NCI-H2081 treated with DMSO at 0.1 percent for 48 hours (cell line): ENCODE data around the gene MAP6D1.
A peak's percentile ranks its signal among the peaks of the same experiment; 100 is the strongest.
"Not testable (repeated sequence)": the region's sequence is repeated elsewhere in the genome, so short reads cannot be mapped to it uniquely, and the experiment has no call there.

Experiments
- DNase-seq: peaks from one replicate; lab custom pipeline; 2025; lab: John Stamatoyannopoulos, UW

Gene MAP6D1

DNA sequence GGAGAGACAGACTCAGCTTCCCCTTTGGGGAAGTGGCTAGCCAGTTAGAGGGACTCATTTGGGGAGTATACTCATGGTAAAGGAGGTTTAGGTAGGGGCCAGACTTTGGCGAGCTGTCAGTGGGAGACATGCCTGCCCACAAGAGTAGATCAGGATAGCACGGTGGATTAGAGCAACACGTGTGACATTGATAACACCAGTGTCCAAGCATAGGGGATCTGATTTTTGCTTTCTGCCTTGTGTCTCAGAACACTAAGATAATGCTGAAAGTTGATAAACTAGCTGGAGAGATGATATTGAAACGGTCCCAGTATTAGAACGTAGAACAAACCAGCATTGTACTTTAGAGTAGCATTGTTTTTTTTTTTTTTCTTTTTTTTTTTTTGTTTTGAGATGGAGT lies 25.9 kb downstream of the MAP6D1 start:
- DNase-seq, result no peak

DNA sequence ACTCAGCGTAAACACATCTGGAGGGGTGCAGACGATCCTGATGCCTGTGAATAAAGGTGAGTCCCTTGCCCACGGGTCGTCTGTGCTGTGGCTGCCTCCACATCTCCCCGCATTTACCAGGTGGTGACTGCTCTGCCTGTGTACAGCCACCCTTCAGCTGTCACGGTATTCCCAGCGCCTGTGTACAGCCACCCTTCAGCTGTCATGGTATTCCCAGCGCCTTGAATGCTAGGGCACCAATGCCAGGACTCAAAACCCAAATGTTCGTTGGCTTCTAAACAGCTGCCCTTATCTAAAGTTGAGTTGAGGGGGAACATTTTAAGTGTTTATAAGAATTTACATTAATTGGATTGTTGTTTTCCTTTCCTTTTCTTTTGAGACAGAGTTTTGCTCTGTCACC lies 27.4 kb downstream of the MAP6D1 start:
- DNase-seq, result no peak

- DNase-seq, result no peak
Observed at GRCh38 chr3:183796372-183796771, 29.0 kb downstream of the MAP6D1 start.

DNA sequence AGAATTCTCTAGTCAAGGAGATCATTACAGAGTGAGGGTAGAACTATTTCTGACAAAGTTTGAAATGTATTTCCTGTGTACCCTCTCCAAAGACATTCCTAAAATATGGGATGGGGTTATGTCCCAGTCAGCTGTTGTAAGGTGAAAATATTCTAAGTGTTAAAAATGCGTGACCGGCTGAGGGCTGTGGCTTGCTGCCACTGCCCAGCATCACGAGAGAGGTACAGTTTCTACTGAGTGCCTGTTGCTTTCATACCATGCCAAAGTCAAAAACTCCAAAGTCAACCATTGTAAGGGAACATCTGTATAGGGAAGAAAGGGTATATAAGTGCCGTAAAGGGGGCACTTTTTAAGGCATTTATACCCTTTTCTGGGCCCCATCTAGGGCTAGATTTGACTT lies 30.9 kb downstream of the MAP6D1 start:
- no peak for DNase-seq

- DNase-seq, result no peak
Observed at GRCh38 chr3:183792976-183793375, 32.4 kb downstream of the MAP6D1 start.

DNA sequence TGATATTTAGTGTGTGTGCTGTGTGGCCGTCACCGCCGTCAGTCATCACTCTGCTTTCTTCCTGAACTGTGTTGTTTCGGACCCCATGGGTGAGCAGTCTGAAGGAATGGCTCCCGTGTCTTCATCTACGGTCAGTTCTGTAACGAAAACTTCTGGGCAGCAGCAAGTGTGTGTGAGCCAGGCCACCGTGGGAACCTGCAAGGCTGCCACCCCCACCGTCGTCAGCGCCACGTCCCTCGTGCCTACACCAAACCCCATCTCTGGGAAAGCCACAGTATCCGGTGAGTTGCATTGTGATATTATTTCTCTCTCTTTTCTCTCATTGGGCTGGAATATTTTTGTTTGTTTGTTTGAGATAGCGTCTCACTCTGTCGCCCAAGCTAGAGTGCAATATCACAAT lies 34.7 kb downstream of the MAP6D1 start:
- no peak for DNase-seq

DNA sequence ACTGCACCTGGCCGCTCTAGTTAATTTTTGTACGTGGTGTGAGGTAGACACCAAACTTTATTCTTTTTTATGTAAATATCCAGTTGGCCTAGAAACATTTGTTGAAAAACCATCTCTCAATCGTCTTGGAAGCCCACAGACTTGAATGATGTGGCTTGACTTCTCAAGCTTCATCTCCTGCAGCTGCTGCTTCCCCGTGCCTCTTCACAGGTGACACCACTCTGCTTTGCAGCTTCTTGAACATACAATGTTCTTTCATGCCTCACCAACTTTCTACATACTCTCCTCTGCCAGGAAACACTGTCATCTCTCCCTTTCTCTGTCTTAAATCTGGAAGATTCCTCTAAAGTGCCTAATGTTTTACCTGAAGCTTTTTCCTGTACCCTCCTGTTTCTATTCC lies 35.6 kb downstream of the MAP6D1 start:
- no peak for DNase-seq

- not testable (repeated sequence) for DNase-seq
Observed at GRCh38 chr3:183784503-183784902, 40.9 kb downstream of the MAP6D1 start.

GRCh38 chr3:183782576-183783276 lies 42.7 kb downstream of the MAP6D1 start:
- DNase-seq, result no peak

GRCh38 chr3:183781246-183781645 lies 44.1 kb downstream of the MAP6D1 start:
- DNase-seq, result no peak

DNA sequence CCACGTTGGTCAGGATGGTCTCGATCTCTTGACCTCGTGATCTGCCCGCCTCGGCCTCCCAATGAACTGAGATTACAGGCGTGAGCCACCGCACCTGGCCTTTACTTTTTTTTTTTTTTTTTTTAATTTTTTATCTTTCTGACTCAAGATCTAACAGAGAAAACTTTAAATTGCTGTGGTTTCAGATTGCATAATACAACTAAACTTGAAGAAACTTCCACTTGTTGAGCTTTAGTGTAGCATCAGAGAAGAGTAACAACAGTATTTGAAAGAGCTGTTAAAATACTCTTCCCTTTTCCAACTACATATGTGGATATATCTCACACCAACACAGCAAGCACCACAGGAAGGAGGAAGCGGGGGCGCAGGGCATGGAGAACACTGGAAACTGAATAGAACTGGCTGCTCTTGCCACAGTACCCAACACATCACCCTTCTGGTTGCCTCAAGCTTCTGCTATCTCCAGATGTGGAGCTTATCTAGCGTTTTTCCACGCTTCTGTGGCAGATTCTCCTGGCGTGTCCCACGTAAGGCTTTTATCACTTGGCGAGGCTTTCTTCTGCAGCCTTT lies 45.4 kb downstream of the MAP6D1 start:
- no peak for DNase-seq

GRCh38 chr3:183777016-183777618 lies 48.3 kb downstream of the MAP6D1 start:
- no peak for DNase-seq

DNA sequence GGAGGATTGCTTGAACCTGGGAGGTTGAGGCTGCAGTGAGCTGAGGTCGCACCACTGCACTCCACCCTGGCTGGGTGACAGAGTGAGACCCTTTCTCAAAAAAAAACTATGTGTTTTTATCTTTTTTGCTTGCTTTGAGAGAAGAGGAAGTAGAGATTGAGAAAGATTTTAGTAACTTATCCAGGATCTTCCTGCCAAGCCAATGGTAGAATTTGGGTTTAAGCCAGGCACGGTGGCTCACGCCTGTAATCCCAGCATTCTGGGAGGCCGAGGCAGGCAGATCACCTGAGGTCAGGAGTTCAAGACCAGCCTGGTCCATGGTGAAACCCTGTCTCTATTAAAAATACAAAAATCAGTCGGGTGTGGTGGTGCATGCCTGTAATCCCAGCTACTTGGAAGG lies 48.9 kb downstream of the MAP6D1 start:
- DNase-seq, result not testable (repeated sequence)

DNA sequence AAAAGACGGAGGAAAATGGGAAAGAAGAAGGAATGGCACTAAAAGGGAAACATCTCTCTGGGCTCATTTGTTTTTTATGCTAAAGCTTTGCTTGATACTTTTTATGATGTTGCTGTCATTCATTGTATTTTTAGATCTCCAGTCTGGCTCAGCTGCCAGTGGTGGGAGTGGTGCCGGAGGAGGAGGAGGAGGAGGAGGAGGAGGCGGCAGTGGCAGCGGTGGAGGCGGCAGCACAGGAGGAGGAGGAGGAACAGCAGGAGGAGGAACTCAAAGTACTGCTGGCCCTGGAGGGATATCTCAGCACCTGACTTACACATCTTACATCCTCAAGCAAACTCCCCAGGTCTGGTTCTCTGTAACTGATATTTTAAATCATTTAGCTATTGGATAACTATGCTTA lies 49.6 kb downstream of the MAP6D1 start:
- DNase-seq, result no peak

DNA sequence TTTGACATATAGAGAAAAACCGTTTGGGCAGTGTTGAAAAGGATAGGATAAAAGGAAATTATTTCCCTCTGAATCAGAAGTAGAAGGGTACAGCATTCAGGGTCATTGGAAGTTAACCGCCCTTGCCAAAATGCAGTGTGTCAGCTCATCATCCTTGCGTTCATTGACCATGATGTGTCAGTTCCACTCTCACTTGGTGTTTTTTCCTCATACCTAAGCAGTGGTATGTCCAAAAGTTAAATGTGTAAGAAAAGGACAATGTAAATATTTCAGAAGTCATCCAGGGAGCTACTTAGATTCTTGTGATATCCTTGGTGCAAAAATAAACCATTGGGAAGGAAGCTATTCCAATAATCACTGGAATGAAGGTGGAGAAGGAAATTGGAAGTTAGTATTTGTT lies 50.7 kb downstream of the MAP6D1 start:
- DNase-seq, result no peak

GRCh38 chr3:183769453-183769852 lies 55.9 kb downstream of the MAP6D1 start:
- no peak for DNase-seq

DNA sequence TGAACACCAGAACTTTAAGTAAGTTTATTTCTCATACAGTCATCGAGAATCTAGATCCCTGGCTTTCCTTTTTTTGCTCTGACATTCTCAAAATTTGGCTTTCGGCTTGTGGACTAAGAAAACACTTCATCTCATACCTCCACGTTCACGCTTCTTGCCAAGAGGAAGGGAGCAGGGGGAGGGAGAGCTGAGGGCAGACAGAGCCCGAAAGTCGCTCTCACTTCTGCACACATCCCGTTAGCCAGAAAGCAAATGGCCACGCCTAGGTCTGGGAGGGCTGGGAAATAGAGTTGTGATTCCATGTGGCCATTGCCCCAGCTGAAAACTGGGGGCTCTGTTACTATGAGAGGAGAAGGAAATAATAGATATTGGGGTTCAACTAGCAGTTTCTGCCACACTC lies 57.3 kb downstream of the MAP6D1 start:
- DNase-seq, result no peak

DNA sequence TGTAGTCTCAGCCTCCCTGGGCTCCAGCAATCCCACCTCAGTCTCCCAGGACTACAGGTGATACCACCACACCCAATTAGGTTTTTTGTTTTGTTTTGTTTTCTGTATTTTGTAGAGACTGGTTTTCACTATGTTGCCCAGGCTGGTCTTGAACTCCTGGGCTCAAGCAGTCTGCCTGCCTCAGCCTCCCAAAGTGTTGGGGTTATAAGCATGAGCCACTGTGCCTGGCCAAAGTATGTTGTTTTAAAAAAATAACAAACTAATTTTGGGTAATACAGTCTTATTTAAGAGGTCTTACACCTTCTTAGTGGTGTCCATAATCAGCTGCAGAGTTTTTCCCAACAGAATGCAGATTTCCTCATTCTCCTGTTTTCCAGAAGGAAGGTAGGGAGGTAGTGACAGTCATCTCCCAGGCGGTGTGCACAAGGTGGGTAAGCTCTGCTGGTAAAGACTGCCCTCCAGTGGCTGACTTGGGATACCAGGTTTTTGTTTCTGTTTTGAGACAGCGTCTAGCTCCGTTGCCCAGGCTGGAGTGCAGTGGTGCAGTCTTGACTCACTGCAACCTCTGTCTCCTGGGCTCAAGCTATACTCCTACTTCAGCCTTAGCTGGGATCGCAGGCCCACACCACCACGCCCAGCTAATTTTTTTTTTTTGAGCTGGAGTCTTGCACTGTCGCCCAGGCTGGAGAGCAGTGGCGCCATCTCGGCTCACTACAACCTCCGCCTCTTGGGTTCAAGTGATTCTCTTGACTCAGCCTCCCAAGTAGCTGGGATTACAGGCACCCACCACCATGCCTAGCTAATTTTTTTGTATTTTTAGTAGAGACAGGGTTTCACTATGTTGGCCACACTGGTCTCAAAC lies 58.4 kb downstream of the MAP6D1 start:
- peak; percentile 34 for DNase-seq

GRCh38 chr3:183766107-183766506 lies 59.3 kb downstream of the MAP6D1 start:
- no peak for DNase-seq
